ENCODE results near the gene COL4A5. TPM values are rescaled to one million over a fixed set of nuclear protein-coding genes. Genes with fewer than 3 reads are reported as not detected.

The COL4A5 gene
- total and polyA plus RNA-seq, 2 of the 8 experiments (the other 6 are each of a cell fraction or from before 2014, with no cell fraction given): 24.9 to 30.2 TPM

- TF ChIP-seq EZH2 (IDR thresholded peaks at IDR 0.05; ENCODE audit: low read depth, low read length, severe bottlenecking) (no peak), TBP (IDR thresholded peaks at IDR 0.05; ENCODE audit: low read depth, low read length) (no peak), CBX8 (IDR thresholded peaks at IDR 0.05; ENCODE audit: borderline replicate concordance, low read depth, low read length) (no peak), PHF8 (conservative IDR thresholded peaks at IDR 0.05; ENCODE audit: low read depth, low read length) (no peak), SIRT6 (IDR thresholded peaks at IDR 0.05; ENCODE audit: low read length) (no peak), CHD2 (IDR thresholded peaks at IDR 0.05; ENCODE audit: low read length) (no peak), RBBP5 (IDR thresholded peaks at IDR 0.05; ENCODE audit: borderline replicate concordance, low read depth, low read length) (no peak), EGR1 (IDR thresholded peaks at IDR 0.05; ENCODE audit: borderline replicate concordance, low read depth, low read length) (no peak), RXRA (IDR thresholded peaks at IDR 0.05; ENCODE audit: insufficient read depth, low read depth, low read length) (no peak), TEAD4 (IDR thresholded peaks at IDR 0.05; ENCODE audit: low read depth, low read length) (no peak), HDAC6 (IDR thresholded peaks at IDR 0.05; ENCODE audit: low read depth, low read length) (no peak), RFX5 (IDR thresholded peaks at IDR 0.05; ENCODE audit: borderline replicate concordance, low read depth, low read length) (no peak), SP4 (IDR thresholded peaks at IDR 0.05; ENCODE audit: low read length) (no peak), SIX5 (IDR thresholded peaks at IDR 0.05; ENCODE audit: low read depth, low read length) (no peak), BRCA1 (IDR thresholded peaks at IDR 0.05; ENCODE audit: low read depth, low read length) (no peak)
Measured at GRCh38 chrX:108736509-108737479, 297.2 kb downstream of the COL4A5 start, which contains the start of gene IRS4 (continued).

All from H1 (cell line).